Ishikawa (cell line): ENCODE measurements around the gene CPNE6.

Experiments
- EP300 ChIP-seq: IDR thresholded peaks from 2 replicates; pipeline ENCODE4 v1.6.1; 2012; ENCODE audit warnings: borderline replicate concordance
- RAD21 ChIP-seq: IDR thresholded peaks from 2 replicates; pipeline ENCODE4 v1.6.1; 2012; ENCODE audit warnings: low read depth
- TAF1 ChIP-seq: IDR thresholded peaks from 2 replicates; pipeline ENCODE4 v1.6.1; 2012; ENCODE audit warnings: low read depth, mild to moderate bottlenecking
- YY1 ChIP-seq: IDR thresholded peaks from 2 replicates; pipeline ENCODE4 v1.6.1; 2012; ENCODE audit warnings: low read depth

- TF ChIP-seq EP300 (no peak), YY1 (no peak), RAD21 (no peak), TAF1 (no peak)
Observed at GRCh38 chr14:24072436-24072835, 1.1 kb downstream of the CPNE6 start.
